HepG2 (cell line): ENCODE results near the gene TIPIN. TPM values are rescaled to one million over a fixed set of nuclear protein-coding genes. Genes with fewer than 3 reads are reported as not detected.
A peak's percentile ranks its signal among the peaks of the same experiment; 100 is the strongest.

Experiments used
- HDAC1 ChIP-seq: sonication (generic); formaldehyde crosslinking; IDR thresholded peaks from 2 replicates; pipeline ENCODE4 v1.5.1; 2020; ENCODE audit warnings: mild to moderate bottlenecking, missing genetic modification reagents
- HDAC2 ChIP-seq: sonication (generic); formaldehyde crosslinking; IDR thresholded peaks from 2 replicates; pipeline ENCODE4 v1.4.0; 2020; ENCODE audit warnings: missing genetic modification reagents
- HNF1B ChIP-seq: sonication (generic); formaldehyde crosslinking; IDR thresholded peaks from 2 replicates; pipeline ENCODE4 v1.5.1; 2020; ENCODE audit warnings: mild to moderate bottlenecking, moderate library complexity, missing genetic modification reagents
- HNRNPL ChIP-seq: fragments of 200-400 bp; formaldehyde crosslinking; IDR thresholded peaks from 2 replicates; pipeline ENCODE4 v1.6.1; 2017; ENCODE audit warnings: mild to moderate bottlenecking, low read depth, low read length
- HNRNPLL ChIP-seq: fragments of 200-400 bp; formaldehyde crosslinking; IDR thresholded peaks from 2 replicates; pipeline ENCODE4 v1.6.1; 2017; ENCODE audit warnings: mild to moderate bottlenecking, low read depth, low read length; ENCODE audit not compliant: poor library complexity, severe bottlenecking
- JUN ChIP-seq: sonication (generic); formaldehyde crosslinking; IDR thresholded peaks from 2 replicates; pipeline ENCODE4 v1.4.0; 2020; ENCODE audit warnings: mild to moderate bottlenecking, missing genetic modification reagents
- NCOA2 ChIP-seq: sonication (generic); formaldehyde crosslinking; IDR thresholded peaks from 2 replicates; pipeline ENCODE4 v1.8.0; 2022; ENCODE audit warnings: inconsistent platforms
- NR1H2 ChIP-seq: sonication (generic); formaldehyde crosslinking; IDR thresholded peaks from 2 replicates; pipeline ENCODE4 v1.8.1; 2022; ENCODE audit warnings: low read depth, missing genetic modification reagents, borderline replicate concordance
- SATB2 ChIP-seq: sonication (generic); formaldehyde crosslinking; IDR thresholded peaks from 2 replicates; pipeline ENCODE4 v1.5.0; 2020; ENCODE audit warnings: missing genetic modification reagents
- SIN3A ChIP-seq: IDR thresholded peaks from 2 replicates; pipeline ENCODE4 v1.6.1; 2011; ENCODE audit warnings: low read depth, mild to moderate bottlenecking, control low read depth, low read length, borderline replicate concordance
- SOX13 ChIP-seq, 3 experiments: fragments of 450-650 bp in 1 of 3; sonication (generic) in 1 of 3; formaldehyde crosslinking in 1 of 3; IDR thresholded peaks in 2 of 3; conservative IDR thresholded peaks in 1 of 3; 2 replicates each; pipeline versions ENCODE4 v1.5.0 to v1.6.1; 2016 to 2020; ENCODE audit warnings: antibody characterized with exemption in 1 of 3, mild to moderate bottlenecking in 1 of 3, missing compliant biosample characterization in 1 of 3, missing genetic modification reagents in 1 of 3, moderate library complexity in 1 of 3
- STAG1 ChIP-seq: sonication (generic); formaldehyde crosslinking; IDR thresholded peaks from 2 replicates; pipeline ENCODE4 v1.4.0; 2020; ENCODE audit warnings: missing genetic modification reagents
- SYNCRIP ChIP-seq: fragments of 200-400 bp; formaldehyde crosslinking; IDR thresholded peaks from 2 replicates; pipeline ENCODE4 v1.6.1; 2018; ENCODE audit warnings: mild to moderate bottlenecking, low read depth, low read length; ENCODE audit not compliant: insufficient read depth
- WIZ ChIP-seq: sonication (generic); formaldehyde crosslinking; IDR thresholded peaks from 2 replicates; pipeline ENCODE4 v1.5.1; 2020; ENCODE audit warnings: mild to moderate bottlenecking, missing genetic modification reagents
- ZBTB14 ChIP-seq: sonication (generic); formaldehyde crosslinking; IDR thresholded peaks from 2 replicates; pipeline ENCODE4 v1.4.0; 2020; ENCODE audit warnings: missing genetic modification reagents
- ZNF224 ChIP-seq: sonication (generic); formaldehyde crosslinking; IDR thresholded peaks from 2 replicates; pipeline ENCODE4 v1.5.0; 2020; ENCODE audit warnings: mild to moderate bottlenecking, missing genetic modification reagents
- ZNF335 ChIP-seq: sonication (generic); formaldehyde crosslinking; IDR thresholded peaks from 2 replicates; pipeline ENCODE4 v1.4.0; 2020; ENCODE audit warnings: missing genetic modification reagents
- ZNF343 ChIP-seq: sonication (generic); formaldehyde crosslinking; IDR thresholded peaks from 2 replicates; pipeline ENCODE4 v1.4.0; 2020; ENCODE audit warnings: mild to moderate bottlenecking, missing genetic modification reagents
- ZNF572 ChIP-seq: sonication (generic); formaldehyde crosslinking; IDR thresholded peaks from 2 replicates; pipeline ENCODE4 v1.5.1; 2020; ENCODE audit warnings: mild to moderate bottlenecking, missing genetic modification reagents
- ZNF605 ChIP-seq: sonication (generic); formaldehyde crosslinking; IDR thresholded peaks from 2 replicates; pipeline ENCODE4 v1.8.0; 2022; ENCODE audit warnings: mild to moderate bottlenecking, missing genetic modification reagents
- ZNF777 ChIP-seq: sonication (generic); formaldehyde crosslinking; IDR thresholded peaks from 2 replicates; pipeline ENCODE4 v1.4.0; 2020; ENCODE audit warnings: missing genetic modification reagents
- ZNF891 ChIP-seq: sonication (generic); formaldehyde crosslinking; IDR thresholded peaks from 2 replicates; pipeline ENCODE4 v1.5.0; 2020; ENCODE audit warnings: mild to moderate bottlenecking, missing genetic modification reagents
- ZSCAN20 ChIP-seq: sonication (generic); formaldehyde crosslinking; IDR thresholded peaks from 2 replicates; pipeline ENCODE4 v1.4.0; 2020; ENCODE audit warnings: missing genetic modification reagents, mild to moderate bottlenecking, borderline replicate concordance
- polyA plus RNA-seq, 8 experiments: library from polyadenylated mRNA; depleted of rRNA in 3 of 8; stranded (reverse) in 7 of 8; unstranded in 1 of 8; fragments of >200 nt; fragmentation: Illumina TruSeq in 4 of 8; extraction: Trizol in 4 of 8; gene quantifications; 2 replicates each; pipeline versions ENCODE4 v1.2.1 to v1.2.3, GENCODE V29; 2011 to 2016; ENCODE audit warnings: low read depth in 4 of 8, missing spikeins in 1 of 8, mixed read lengths in 1 of 8; ENCODE audit not compliant: insufficient read depth in 1 of 8
- total RNA-seq, 5 experiments: library from RNA; depleted of rRNA; stranded (reverse); fragments of >200 nt; fragmentation: Illumina TruSeq; extraction: Trizol; gene quantifications; 2 replicates each; pipeline ENCODE4 v1.2.3, GENCODE V29; 2016; ENCODE audit warnings: low read depth in 1 of 5
- TF ChIP-seq, protein P1 (sequence below): sonication (generic); formaldehyde crosslinking; IDR thresholded peaks from 2 replicates; pipeline ENCODE4 v1.5.0; 2020; ENCODE audit warnings: mild to moderate bottlenecking, missing genetic modification reagents

The TIPIN gene
- total and polyA plus RNA-seq, 2 of the 13 experiments (the other 11 are each of a cell fraction or from before 2014, with no cell fraction given): 2.7 to 28.6 TPM

GRCh38 chr15:66387163-66388042 lies 30.9 kb upstream of the TIPIN start (continued):
- TF ChIP-seq HNF1B (CRISPR knock-in tag): no peak; the same call in 1 of the 2 replicates
- 0 out of 2 replicates have a peak, but pooled peaks have one; percentile 58 for TF ChIP-seq ZNF224 (CRISPR knock-in tag)
- peak; percentile 81 for TF ChIP-seq HNRNPLL
- TF ChIP-seq NR1H2 (CRISPR knock-in tag): no peak
- no peak for TF ChIP-seq ZNF335 (CRISPR knock-in tag)
- TF ChIP-seq SYNCRIP: no peak
- TF ChIP-seq STAG1 (CRISPR knock-in tag): peak; percentile 51
- TF ChIP-seq, protein P1, sequence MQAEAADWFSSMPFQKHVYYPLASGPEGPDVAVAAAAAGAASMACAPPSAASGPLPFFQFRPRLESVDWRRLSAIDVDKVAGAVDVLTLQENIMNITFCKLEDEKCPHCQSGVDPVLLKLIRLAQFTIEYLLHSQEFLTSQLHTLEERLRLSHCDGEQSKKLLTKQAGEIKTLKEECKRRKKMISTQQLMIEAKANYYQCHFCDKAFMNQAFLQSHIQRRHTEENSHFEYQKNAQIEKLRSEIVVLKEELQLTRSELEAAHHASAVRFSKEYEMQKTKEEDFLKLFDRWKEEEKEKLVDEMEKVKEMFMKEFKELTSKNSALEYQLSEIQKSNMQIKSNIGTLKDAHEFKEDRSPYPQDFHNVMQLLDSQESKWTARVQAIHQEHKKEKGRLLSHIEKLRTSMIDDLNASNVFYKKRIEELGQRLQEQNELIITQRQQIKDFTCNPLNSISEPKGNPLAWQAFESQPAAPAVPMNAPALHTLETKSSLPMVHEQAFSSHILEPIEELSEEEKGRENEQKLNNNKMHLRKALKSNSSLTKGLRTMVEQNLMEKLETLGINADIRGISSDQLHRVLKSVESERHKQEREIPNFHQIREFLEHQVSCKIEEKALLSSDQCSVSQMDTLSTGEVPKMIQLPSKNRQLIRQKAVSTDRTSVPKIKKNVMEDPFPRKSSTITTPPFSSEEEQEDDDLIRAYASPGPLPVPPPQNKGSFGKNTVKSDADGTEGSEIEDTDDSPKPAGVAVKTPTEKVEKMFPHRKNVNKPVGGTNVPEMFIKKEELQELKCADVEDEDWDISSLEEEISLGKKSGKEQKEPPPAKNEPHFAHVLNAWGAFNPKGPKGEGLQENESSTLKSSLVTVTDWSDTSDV: peak; percentile 38; the same call in 1 of the 2 replicates
- 0 out of 2 replicates have a peak, but pooled peaks have one; percentile 61 for TF ChIP-seq ZSCAN20 (CRISPR knock-in tag)
- 0 out of 2 replicates have a peak, but pooled peaks have one; percentile 47 for TF ChIP-seq JUN (CRISPR knock-in tag)
- TF ChIP-seq ZNF572 (CRISPR knock-in tag): no peak
- TF ChIP-seq ZBTB14 (CRISPR knock-in tag): 0 out of 2 replicates have a peak, but pooled peaks have one; percentile 16
- peak; percentile 73; the same call in 1 of the 2 replicates for TF ChIP-seq ZNF777 (CRISPR knock-in tag)
- TF ChIP-seq HDAC1 (CRISPR knock-in tag): peak; percentile 48
- no peak for TF ChIP-seq NCOA2 (CRISPR knock-in tag)
- 0 out of 2 replicates have a peak, but pooled peaks have one; percentile 22 for TF ChIP-seq SOX13 (IDR thresholded peaks at IDR 0.05)
- no peak for TF ChIP-seq SOX13 (CRISPR knock-in tag; conservative IDR thresholded peaks at IDR 0.05 in 1 of 2, IDR thresholded peaks at IDR 0.05 in 1 of 2)
- TF ChIP-seq ZNF891 (CRISPR knock-in tag): peak; percentile 73; the same call in 1 of the 2 replicates
- TF ChIP-seq SIN3A: peak; percentile 57; the same call in 1 of the 2 replicates
- TF ChIP-seq ZNF343 (CRISPR knock-in tag): 0 out of 2 replicates have a peak, but pooled peaks have one; percentile 25
- TF ChIP-seq HDAC2 (CRISPR knock-in tag): peak; percentile 71
- peak; percentile 81 for TF ChIP-seq ZNF605
- no peak for TF ChIP-seq WIZ
- 0 out of 2 replicates have a peak, but pooled peaks have one; percentile 8 for TF ChIP-seq HNRNPL
- no peak for TF ChIP-seq SATB2 (CRISPR knock-in tag)
